ENCODE results near the gene ZNF397.
A peak's percentile ranks its signal among the peaks of the same experiment; 100 is the strongest.

Gene ZNF397

DNA sequence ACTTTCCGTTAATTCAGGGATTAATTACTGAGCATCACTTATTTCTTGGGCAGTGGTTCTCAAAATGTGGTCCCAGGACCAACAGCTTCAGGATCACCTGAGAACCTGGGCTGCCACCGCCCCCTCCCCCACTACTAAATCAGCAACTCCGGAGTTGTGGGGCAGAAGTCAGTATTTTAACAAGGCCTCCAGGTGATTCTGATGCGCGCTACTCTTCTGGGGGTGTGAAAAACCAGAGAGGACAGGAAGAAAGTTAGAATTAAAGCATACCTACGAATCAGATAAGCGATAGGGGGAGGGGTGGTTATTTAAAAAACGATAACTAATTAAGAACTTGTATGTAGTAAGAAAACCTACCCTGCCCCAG lies 48.9 kb downstream of the ZNF397 start:
- DNase-seq (ENCODE audit: insufficient read length, low spot score) (peak; percentile 1), FAIRE-seq (no peak)

DNA sequence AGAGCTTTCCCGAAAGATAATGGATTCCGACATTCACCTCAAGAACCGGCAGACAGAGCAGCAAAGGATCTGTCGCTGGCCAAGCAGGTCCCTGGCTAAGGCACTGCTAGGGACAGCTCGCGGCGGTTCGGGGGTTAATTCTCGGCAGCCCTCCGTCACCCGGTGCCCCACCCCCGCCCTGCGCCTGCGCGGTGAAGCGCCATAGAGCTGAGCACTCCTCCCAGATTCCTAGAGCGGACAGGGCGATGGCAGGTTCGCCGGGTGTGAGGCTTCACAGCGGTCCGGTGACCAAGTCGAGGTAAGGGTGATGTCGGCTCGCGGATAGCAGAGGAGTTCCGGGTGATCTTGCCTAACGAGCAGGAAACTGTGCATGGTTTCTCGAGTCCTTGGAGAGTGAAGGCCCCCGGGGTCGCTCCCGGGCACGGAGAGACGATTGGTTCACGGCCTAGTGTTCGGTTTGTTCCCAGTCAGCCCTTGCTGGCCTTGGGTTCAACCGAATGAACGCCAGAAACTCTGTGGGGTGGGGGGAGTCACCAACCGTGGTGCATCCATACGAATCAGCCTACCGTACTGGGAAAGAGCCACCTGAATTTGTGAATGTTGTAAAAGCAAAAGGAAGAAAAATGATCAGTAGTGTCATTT lies 49.4 kb downstream of the ZNF397 start, which contains the start of gene ZSCAN30:
ZSCAN30 (minus strand) TSS at position 136 of the 642 bp plus-strand sequence. CDS start 25,877 bp downstream, outside the sequence.
- FAIRE-seq (no peak), DNase-seq (ENCODE audit: insufficient read length, low spot score) (peak; percentile 72)

DNA sequence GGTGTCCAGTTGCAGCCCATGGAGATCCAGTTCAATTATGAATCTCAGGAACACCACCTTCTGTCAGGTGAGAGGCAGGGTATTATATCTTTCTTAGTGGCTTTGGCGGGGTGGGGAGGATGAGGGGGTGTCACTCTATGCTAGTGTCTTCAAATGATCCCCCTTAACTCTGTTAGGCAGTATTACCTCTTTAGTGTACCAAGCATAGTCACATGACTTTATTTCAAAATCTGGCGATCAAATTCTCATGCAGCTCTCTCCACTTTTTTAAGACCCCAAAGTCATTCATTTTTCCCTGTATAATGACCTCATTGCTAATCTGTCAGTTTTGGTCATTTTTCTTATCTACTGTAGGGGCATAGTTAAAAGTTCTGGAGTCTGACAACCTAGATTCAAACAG lies 50.3 kb downstream of the ZNF397 start:
- FAIRE-seq (no peak), DNase-seq (ENCODE audit: insufficient read length, low spot score) (no peak)

DNA sequence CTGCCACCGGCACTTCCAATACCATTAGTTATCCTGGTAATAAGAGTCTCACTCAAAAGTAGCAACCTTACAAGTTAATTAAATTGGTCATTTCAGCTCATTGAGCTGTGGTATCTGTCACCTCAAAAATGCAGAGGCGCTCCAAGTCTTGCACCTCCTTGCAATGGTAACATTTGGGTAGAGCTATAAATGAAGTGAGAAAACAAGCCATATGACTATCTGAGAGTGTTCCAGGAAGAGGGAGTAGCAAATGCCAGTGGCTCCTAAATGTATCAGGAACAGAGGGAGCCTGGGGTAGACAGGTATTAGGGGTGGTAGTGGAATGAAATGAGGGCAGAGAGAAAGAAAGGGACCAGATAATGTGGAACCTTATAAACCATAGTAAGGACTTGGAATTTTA lies 55.2 kb downstream of the ZNF397 start:
- no peak for FAIRE-seq

DNA sequence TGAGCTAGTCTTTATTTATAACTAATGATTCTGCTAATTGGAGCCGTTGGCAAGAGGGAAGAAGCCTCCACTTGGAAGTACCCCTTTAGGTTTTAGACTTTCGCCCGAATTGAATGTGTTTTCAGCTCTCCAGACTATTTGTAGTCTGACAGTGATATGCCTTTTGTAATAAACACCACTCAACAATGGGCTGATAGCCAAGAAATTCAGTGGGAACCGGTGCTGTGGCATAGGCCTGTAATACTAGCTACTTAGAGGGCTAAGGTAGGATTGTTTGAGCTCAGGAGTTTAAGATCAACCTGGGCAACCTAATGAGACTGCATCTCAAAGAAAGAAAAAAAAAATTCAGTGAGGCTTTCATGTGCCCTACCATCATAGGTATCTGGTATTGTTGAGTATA lies 62.8 kb downstream of the ZNF397 start:
- DNase-seq (ENCODE audit: insufficient read length, low spot score) (no peak), FAIRE-seq (no peak)

More for the DNA sequence above, 55.2 kb downstream of the ZNF397 start:
- no peak for DNase-seq (ENCODE audit: insufficient read length, low spot score)

DNA sequence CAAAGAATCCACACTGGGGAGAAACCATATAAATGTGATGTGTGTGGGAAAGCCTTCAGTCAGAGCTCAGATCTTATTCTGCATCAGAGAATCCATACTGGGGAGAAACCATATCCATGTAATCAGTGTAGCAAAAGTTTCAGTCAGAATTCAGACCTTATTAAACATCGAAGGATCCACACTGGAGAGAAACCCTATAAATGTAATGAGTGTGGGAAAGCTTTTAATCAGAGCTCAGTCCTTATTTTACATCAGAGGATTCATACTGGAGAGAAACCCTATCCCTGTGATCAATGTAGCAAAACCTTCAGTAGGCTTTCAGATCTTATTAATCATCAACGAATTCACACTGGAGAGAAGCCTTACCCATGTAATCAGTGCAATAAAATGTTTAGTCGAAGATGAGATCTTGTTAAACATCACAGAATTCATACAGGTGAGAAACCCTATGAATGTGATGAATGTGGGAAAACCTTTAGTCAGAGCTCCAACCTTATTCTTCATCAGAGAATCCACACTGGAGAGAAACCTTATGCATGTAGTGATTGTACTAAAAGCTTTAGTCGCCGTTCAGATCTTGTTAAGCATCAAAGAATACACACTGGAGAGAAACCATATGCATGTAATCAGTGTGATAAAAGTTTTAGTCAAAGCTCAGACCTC lies 65.9 kb downstream of the ZNF397 start:
- FAIRE-seq (no peak), DNase-seq (ENCODE audit: insufficient read length, low spot score) (no peak)

Measured in HTR-8/SVneo (cell line).